Prostate gland (tissue), 2 donors: ENCODE data around the gene RHPN2. TPM values are rescaled to one million over a fixed set of nuclear protein-coding genes. Genes with fewer than 3 reads are reported as not detected.
A peak's percentile ranks its signal among the peaks of the same experiment; 100 is the strongest.
"Not testable (repeated sequence)": the region's sequence is repeated elsewhere in the genome, so short reads cannot be mapped to it uniquely, and the experiment has no call there.

Source experiments
- DNase-seq: peaks from one replicate; pipeline ENCODE4 v3.0.0-alpha.2; 2019; ENCODE audit warnings: low spot score
- H3K27ac ChIP-seq, 2 donors: fragments of 200-600 bp; sonication (generic); 2 replicates each; pipeline ENCODE4 v1.5.1; 2017 to 2019
- H3K27me3 ChIP-seq: fragments of 200-600 bp; sonication (generic); replicated peaks from 2 replicates; pipeline ENCODE4 v1.5.1; 2019; ENCODE audit not compliant: insufficient read depth
- H3K36me3 ChIP-seq, 2 donors: fragments of 200-600 bp; sonication (generic); 1 replicate in 1 of 2; 2 replicates in 1 of 2; pipeline versions ENCODE4 v1.5.1 to v1.8.1; 2017 to 2019
- H3K4me1 ChIP-seq: fragments of 200-600 bp; sonication (generic); replicated peaks from 2 replicates; pipeline ENCODE4 v1.5.1; 2019
- H3K4me3 ChIP-seq, 2 donors: fragments of 200-600 bp; sonication (generic); 2 replicates each; pipeline ENCODE4 v1.5.1; 2017 to 2019
- H3K9me3 ChIP-seq: fragments of 200-600 bp; sonication (generic); 2 replicates; pipeline ENCODE4 v1.5.1; 2017
- CTCF ChIP-seq, 4 experiments: fragments of 200-600 bp in 2 of 4; fragments of 450-650 bp in 2 of 4; sonication (generic) in 2 of 4; IDR thresholded peaks; 1 replicate in 3 of 4; 2 replicates in 1 of 4; pipeline ENCODE4 v1.5.1; 2016 to 2019; ENCODE audit warnings: antibody characterized with exemption in 4 of 4, mild to moderate bottlenecking in 2 of 4, moderate library complexity in 2 of 4
- POLR2A ChIP-seq: fragments of 450-650 bp; IDR thresholded peaks from one replicate; pipeline ENCODE4 v1.6.1; 2016; ENCODE audit warnings: antibody characterized with exemption, mild to moderate bottlenecking
- POLR2AphosphoS5 ChIP-seq: sonication (generic); formaldehyde crosslinking; IDR thresholded peaks from one replicate; pipeline ENCODE4 v1.6.1; 2017; ENCODE audit warnings: antibody characterized with exemption
- WGBS: methylation state at CpG from one replicate; pipeline ENCODE4 v1.1.5; 2018; 5-methylcytosine and 5-hydroxymethylcytosine counted together
- intact Hi-C: fragments of 100-400 bp; cut with DNase I; formaldehyde crosslinking; loops from one replicate; pipeline ENCODE4 v1.14.2; 2022
- total RNA-seq, 2 donors: library from RNA; depleted of rRNA; stranded (reverse); fragments of >200 nt; gene quantifications; one replicate each; pipeline ENCODE4 v1.1.0, GENCODE V29; 2016

RHPN2 gene
- total RNA-seq, 2 donors from 2014 or later: 46.2 to 95.0 TPM

- Histone ChIP-seq H3K27me3 (no peaks in the 10 kb centered on the region), H3K4me3 (no peak overlapping the region), H3K4me1 (peaks cover 10% of the 10 kb centered on the region), H3K36me3 (no peaks in the 10 kb centered on the region), H3K27ac (peak overlapping the region; percentile 81 to 87), H3K9me3 (no peaks in the 10 kb centered on the region)
- TF ChIP-seq POLR2A (no peak), POLR2AphosphoS5 (peak; percentile 92), CTCF (IDR thresholded peaks at IDR 0.05) (no peak)
- peak; percentile 72 for DNase-seq
- intact Hi-C loops: no loop called here
- 33% methylated on average over 8 of the region's 8 CpGs for WGBS
Measured at GRCh38 chr19:33032218-33032781, 32.4 kb downstream of the RHPN2 start.

GRCh38 chr19:33029746-33030303 is 34.9 kb downstream of the RHPN2 start:
- H3K4me3 ChIP-seq: no peak overlapping the region
- peak; percentile 57 for DNase-seq
- H3K9me3 ChIP-seq: no peaks in the 10 kb centered on the region
- intact Hi-C loops: no loop called here
- peak overlapping the region; percentile 81 to 87 for H3K27ac ChIP-seq
- peaks cover 10% of the 10 kb centered on the region for H3K4me1 ChIP-seq
- TF ChIP-seq CTCF (IDR thresholded peaks at IDR 0.05) (no peak), POLR2AphosphoS5 (peak; percentile 88)
- 71% methylated on average over 9 of the region's 9 CpGs for WGBS
- H3K36me3 ChIP-seq: no peaks in the 10 kb centered on the region
- H3K27me3 ChIP-seq: no peaks in the 10 kb centered on the region

GRCh38 chr19:33026602-33027001 is 38.1 kb downstream of the RHPN2 start:
- H3K4me1 ChIP-seq, H3K4me3 ChIP-seq, intact Hi-C loops, H3K36me3 ChIP-seq, DNase-seq, H3K27me3 ChIP-seq, H3K9me3 ChIP-seq: not testable (repeated sequence)
- H3K27ac ChIP-seq: peak overlapping the region; percentile 73 to 87
- 82% methylated on average over 5 of the region's 5 CpGs for WGBS

GRCh38 chr19:33025468-33026238 is 39.0 kb downstream of the RHPN2 start:
- H3K27me3 ChIP-seq, H3K36me3 ChIP-seq, H3K4me3 ChIP-seq, H3K4me1 ChIP-seq, intact Hi-C loops, DNase-seq, H3K9me3 ChIP-seq: not testable (repeated sequence)
- 48% methylated on average over 12 of the region's 12 CpGs for WGBS
- TF ChIP-seq POLR2AphosphoS5: peak; percentile 44
- peak overlapping the region; percentile 73 to 87 for H3K27ac ChIP-seq

- Histone ChIP-seq H3K9me3 (no peaks in the 10 kb centered on the region), H3K4me3 (no peak overlapping the region), H3K4me1 (no peaks in the 10 kb centered on the region), H3K27ac (peak overlapping the region; percentile 69 to 82), H3K27me3 (no peaks in the 10 kb centered on the region), H3K36me3 (no peaks in the 10 kb centered on the region)
- TF ChIP-seq POLR2A (no peak), CTCF (IDR thresholded peaks at IDR 0.05) (no peak), POLR2AphosphoS5 (no peak)
- no peak for DNase-seq
- WGBS: 66% methylated on average over 8 of the region's 8 CpGs
- intact Hi-C loops: no loop called here
Measured at GRCh38 chr19:33024398-33024797, 40.3 kb downstream of the RHPN2 start.
